ENCODE results near the gene GALK2. TPM values are rescaled to one million over a fixed set of nuclear protein-coding genes. Genes with fewer than 3 reads are reported as not detected.

Gene GALK2
- total and polyA plus RNA-seq, 2 of the 8 experiments (the other 6 are each of a cell fraction or from before 2014, with no cell fraction given), result 8.7 to 16.1 TPM

- no peak overlapping the region for H3K4ac ChIP-seq (replicated peaks; ENCODE audit: insufficient read length, low read depth, low read length)
- no peak overlapping the region for H3K9ac ChIP-seq (replicated peaks in 1 of 4; ENCODE audit: extremely low read depth in 1 of 4, low read depth in 3 of 4, low read length in 3 of 4)
- H3K4me1 ChIP-seq (replicated peaks in 1 of 4; ENCODE audit: control insufficient read depth in 3 of 4, insufficient read depth in 4 of 4, low read length in 3 of 4), result no peaks in the 10 kb centered on the region; a peak in 1 of 7 replicates
- no peaks in the 10 kb centered on the region; a peak in 2 of 8 replicates for H3K36me3 ChIP-seq (ENCODE audit: control insufficient read depth in 2 of 4, insufficient read depth in 4 of 4, low read length in 3 of 4)
- no peak overlapping the region for H3K23ac ChIP-seq (ENCODE audit: insufficient read length)
- no peak for DNase-seq (ENCODE audit: low read depth in 1 of 2, low spot score in 2 of 2)
- no peak overlapping the region for H3K4me2 ChIP-seq (ENCODE audit: insufficient read depth in 1 of 2, low read depth in 2 of 2, low read length in 2 of 2)
- no peak overlapping the region for H4K5ac ChIP-seq (ENCODE audit: insufficient read length, low read depth, low read length)
- no peaks in the 10 kb centered on the region for H3K79me1 ChIP-seq (ENCODE audit: low read depth, low read length)
- H4K8ac ChIP-seq (ENCODE audit: extremely low read depth, insufficient read depth, low read length), result no peak overlapping the region
- H3K27me3 ChIP-seq (replicated peaks in 1 of 4; ENCODE audit: control insufficient read depth in 3 of 4, extremely low read depth in 1 of 4, insufficient read depth in 3 of 4, low read length in 3 of 4), result no peaks in the 10 kb centered on the region
- no peak overlapping the region for H2BK12ac ChIP-seq (ENCODE audit: low read depth, low read length)
- H2BK15ac ChIP-seq (ENCODE audit: low read length), result no peak overlapping the region
- H3K27ac ChIP-seq (ENCODE audit: low read depth, low read length), result no peak overlapping the region
- no peak overlapping the region for H3K56ac ChIP-seq (replicated peaks; ENCODE audit: insufficient read length, low read depth, low read length)
- POLR2A ChIA-PET (ENCODE audit: partially characterized antibody), result no interaction called here
- H3K23me2 ChIP-seq (ENCODE audit: low read depth, low read length), result no peaks in the 10 kb centered on the region; the same call in 1 of the 2 replicates
- H2BK5ac ChIP-seq (ENCODE audit: low read depth, low read length), result no peak overlapping the region
- no peak overlapping the region for H2AK5ac ChIP-seq (ENCODE audit: low read depth, low read length)
- TF ChIP-seq RXRA (IDR thresholded peaks at IDR 0.05; ENCODE audit: insufficient read depth, low read depth, low read length) (no peak), GTF2F1 (IDR thresholded peaks at IDR 0.05; ENCODE audit: borderline replicate concordance, low read depth, low read length) (no peak), USF2 (IDR thresholded peaks at IDR 0.05; ENCODE audit: low read length) (no peak), JUN (IDR thresholded peaks at IDR 0.05; ENCODE audit: low read depth, low read length) (no peak), HDAC2 (IDR thresholded peaks at IDR 0.05; ENCODE audit: borderline replicate concordance in 1 of 2, low read depth in 2 of 2, low read length in 2 of 2) (no peak), TEAD4 (IDR thresholded peaks at IDR 0.05; ENCODE audit: low read depth, low read length) (no peak), SP1 (IDR thresholded peaks at IDR 0.05; ENCODE audit: low read depth, low read length) (no peak), SIN3A (conservative IDR thresholded peaks at IDR 0.05 in 1 of 2, IDR thresholded peaks at IDR 0.05 in 1 of 2; ENCODE audit: low read depth in 1 of 2, low read length in 2 of 2) (no peak), RFX5 (IDR thresholded peaks at IDR 0.05; ENCODE audit: borderline replicate concordance, low read depth, low read length) (no peak), TCF12 (IDR thresholded peaks at IDR 0.05; ENCODE audit: low read depth, low read length) (no peak), CHD1 (IDR thresholded peaks at IDR 0.05; ENCODE audit: low read depth, low read length) (no peak)
- TF ChIP-seq, protein P1, sequence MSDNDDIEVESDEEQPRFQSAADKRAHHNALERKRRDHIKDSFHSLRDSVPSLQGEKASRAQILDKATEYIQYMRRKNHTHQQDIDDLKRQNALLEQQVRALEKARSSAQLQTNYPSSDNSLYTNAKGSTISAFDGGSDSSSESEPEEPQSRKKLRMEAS (IDR thresholded peaks at IDR 0.05), result no peak
- H3K79me2 ChIP-seq (ENCODE audit: control insufficient read depth in 1 of 2, insufficient read depth in 2 of 2, low read length in 2 of 2), result no peaks in the 10 kb centered on the region
- no peak overlapping the region for H2BK20ac ChIP-seq (ENCODE audit: low read length)
- CTCF ChIA-PET (ENCODE audit: partially characterized antibody), result interaction anchor here (0.8 to 6.4 kb wide), 4 partner anchors 12 to 900 kb away, joined by 3 to 34 read pairs (median 8); partner anchors contain the start of gene FGF7
- H3K14ac ChIP-seq (ENCODE audit: insufficient read length), result no peak overlapping the region
- H4K20me1 ChIP-seq (replicated peaks in 1 of 2; ENCODE audit: control insufficient read depth in 1 of 2, insufficient read depth in 2 of 2, low read length in 2 of 2), result no peaks in the 10 kb centered on the region
- H4K91ac ChIP-seq (replicated peaks; ENCODE audit: insufficient read length, low read length), result no peak overlapping the region
- H2BK120ac ChIP-seq (replicated peaks; ENCODE audit: low read depth, low read length), result no peak overlapping the region
- no peaks in the 10 kb centered on the region for H3K9me3 ChIP-seq (ENCODE audit: insufficient read depth in 2 of 2, low read depth in 1 of 2, low read length in 1 of 2)
- no peak overlapping the region for H3K18ac ChIP-seq (ENCODE audit: extremely low read depth, low read length)
- H3K4me3 ChIP-seq (ENCODE audit: extremely low read depth in 1 of 4, insufficient read depth in 2 of 4, low read depth in 3 of 4, low read length in 4 of 4), result no peak overlapping the region
- no peak overlapping the region for H2AFZ ChIP-seq (ENCODE audit: low read length)
- no peak for FAIRE-seq
Observed at GRCh38 chr15:49247556-49248110, 77.6 kb downstream of the GALK2 start.

All from H1 (cell line).